ENCODE measurements around the gene FBXO30.

Gene FBXO30

DNA sequence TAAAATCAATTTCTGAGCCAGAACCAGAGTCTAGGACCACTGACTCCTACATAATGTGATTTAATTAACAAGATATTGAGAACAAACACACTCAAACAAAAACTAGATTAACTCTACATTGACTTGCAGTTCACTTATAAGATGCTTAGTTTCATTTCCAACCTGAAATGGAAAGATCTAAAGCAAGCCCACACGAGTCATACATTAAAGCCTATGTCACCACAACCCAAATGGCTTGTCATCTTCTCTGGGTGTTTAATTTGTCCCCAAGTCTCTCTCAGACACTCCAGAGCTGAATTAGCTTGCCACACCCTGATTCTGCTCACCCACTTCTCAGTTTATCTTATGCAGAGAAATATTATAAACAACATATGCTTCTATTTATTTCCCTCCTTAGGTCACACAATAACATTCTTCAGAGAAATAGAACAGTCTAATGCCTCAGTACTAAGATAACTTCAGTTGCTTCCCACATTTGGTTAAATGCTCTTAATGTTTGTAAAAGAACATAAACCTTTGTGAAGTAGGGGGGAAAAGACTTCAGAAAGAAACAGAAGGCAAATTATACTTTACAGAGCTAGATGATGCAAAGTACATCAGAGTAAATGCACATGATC lies 8.8 kb upstream of the FBXO30 start:
- H3K9ac ChIP-seq (ENCODE audit: low read length): no peak overlapping the region
- H4K20me1 ChIP-seq (ENCODE audit: low read depth, low read length): no peaks in the 10 kb centered on the region
- no peaks in the 10 kb centered on the region for H3K27me3 ChIP-seq (ENCODE audit: low read length)
- H3K79me2 ChIP-seq (ENCODE audit: insufficient read depth, low read length): no peaks in the 10 kb centered on the region
- H3K27ac ChIP-seq (ENCODE audit: low read depth, low read length): no peak overlapping the region
- TF ChIP-seq EZH2phosphoT487 (conservative IDR thresholded peaks at IDR 0.05; ENCODE audit: low read length): no peak
- TF ChIP-seq, protein P1, sequence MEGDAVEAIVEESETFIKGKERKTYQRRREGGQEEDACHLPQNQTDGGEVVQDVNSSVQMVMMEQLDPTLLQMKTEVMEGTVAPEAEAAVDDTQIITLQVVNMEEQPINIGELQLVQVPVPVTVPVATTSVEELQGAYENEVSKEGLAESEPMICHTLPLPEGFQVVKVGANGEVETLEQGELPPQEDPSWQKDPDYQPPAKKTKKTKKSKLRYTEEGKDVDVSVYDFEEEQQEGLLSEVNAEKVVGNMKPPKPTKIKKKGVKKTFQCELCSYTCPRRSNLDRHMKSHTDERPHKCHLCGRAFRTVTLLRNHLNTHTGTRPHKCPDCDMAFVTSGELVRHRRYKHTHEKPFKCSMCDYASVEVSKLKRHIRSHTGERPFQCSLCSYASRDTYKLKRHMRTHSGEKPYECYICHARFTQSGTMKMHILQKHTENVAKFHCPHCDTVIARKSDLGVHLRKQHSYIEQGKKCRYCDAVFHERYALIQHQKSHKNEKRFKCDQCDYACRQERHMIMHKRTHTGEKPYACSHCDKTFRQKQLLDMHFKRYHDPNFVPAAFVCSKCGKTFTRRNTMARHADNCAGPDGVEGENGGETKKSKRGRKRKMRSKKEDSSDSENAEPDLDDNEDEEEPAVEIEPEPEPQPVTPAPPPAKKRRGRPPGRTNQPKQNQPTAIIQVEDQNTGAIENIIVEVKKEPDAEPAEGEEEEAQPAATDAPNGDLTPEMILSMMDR (IDR thresholded peaks at IDR 0.05; ENCODE audit: insufficient read depth, low read length, poor library complexity, severe bottlenecking): no peak
- no peaks in the 10 kb centered on the region for H3K9me2 ChIP-seq (replicated peaks; ENCODE audit: insufficient read depth, low read length)
- no peak overlapping the region for H2AFZ ChIP-seq (ENCODE audit: low read depth, low read length, severe bottlenecking)
- H3K4me2 ChIP-seq (ENCODE audit: low read depth, low read length, poor library complexity, severe bottlenecking): no peak overlapping the region
- no peak overlapping the region for H3K4me3 ChIP-seq (ENCODE audit: insufficient read depth, low read length, poor library complexity, severe bottlenecking)
- H3K36me3 ChIP-seq (ENCODE audit: low read length): no peaks in the 10 kb centered on the region
- no peaks in the 10 kb centered on the region for H3K9me3 ChIP-seq (ENCODE audit: insufficient read depth, low read length)
- H3F3A ChIP-seq (ENCODE audit: insufficient read depth): no peaks in the 10 kb centered on the region

GRCh38 chr6:145822456-145822855 lies 7.9 kb upstream of the FBXO30 start:
- Histone ChIP-seq H3K9ac (ENCODE audit: low read length) (no peak overlapping the region), H3K4me2 (ENCODE audit: low read depth, low read length, poor library complexity, severe bottlenecking) (no peak overlapping the region), H3K79me2 (ENCODE audit: insufficient read depth, low read length) (no peaks in the 10 kb centered on the region), H2AFZ (ENCODE audit: low read depth, low read length, severe bottlenecking) (no peak overlapping the region), H3K36me3 (ENCODE audit: low read length) (no peaks in the 10 kb centered on the region), H3F3A (ENCODE audit: insufficient read depth) (no peaks in the 10 kb centered on the region), H4K20me1 (ENCODE audit: low read depth, low read length) (no peaks in the 10 kb centered on the region), H3K4me3 (ENCODE audit: insufficient read depth, low read length, poor library complexity, severe bottlenecking) (no peak overlapping the region), H3K9me3 (ENCODE audit: insufficient read depth, low read length) (no peaks in the 10 kb centered on the region), H3K9me2 (replicated peaks; ENCODE audit: insufficient read depth, low read length) (no peaks in the 10 kb centered on the region), H3K27me3 (ENCODE audit: low read length) (no peaks in the 10 kb centered on the region), H3K27ac (ENCODE audit: low read depth, low read length) (no peak overlapping the region)
- TF ChIP-seq, protein P1 (IDR thresholded peaks at IDR 0.05; ENCODE audit: insufficient read depth, low read length, poor library complexity, severe bottlenecking): no peak
- no peak for TF ChIP-seq EZH2phosphoT487 (conservative IDR thresholded peaks at IDR 0.05; ENCODE audit: low read length)

DNA sequence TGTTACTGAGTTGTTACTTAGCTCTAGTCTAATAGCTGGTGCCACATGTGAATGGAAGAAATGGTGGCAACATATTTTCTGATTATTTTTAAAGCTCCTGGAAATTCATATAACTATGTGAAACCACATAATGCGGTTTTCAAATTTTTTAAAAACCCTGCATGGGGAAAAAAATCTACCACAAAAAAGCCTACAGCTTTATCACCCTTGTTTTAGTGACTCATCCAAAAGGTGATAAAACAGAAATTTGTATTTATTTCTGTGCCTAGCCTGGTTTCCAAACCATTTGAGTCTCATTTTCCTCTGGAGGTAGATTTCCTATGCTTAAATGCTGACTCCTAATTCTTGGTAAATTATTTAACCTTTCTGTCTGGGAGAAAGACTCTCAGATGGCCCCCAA lies 5.4 kb upstream of the FBXO30 start:
- Histone ChIP-seq H4K20me1 (ENCODE audit: low read depth, low read length) (no peaks in the 10 kb centered on the region), H3K9me3 (ENCODE audit: insufficient read depth, low read length) (no peaks in the 10 kb centered on the region), H3K9ac (ENCODE audit: low read length) (no peak overlapping the region), H3F3A (ENCODE audit: insufficient read depth) (no peaks in the 10 kb centered on the region), H2AFZ (ENCODE audit: low read depth, low read length, severe bottlenecking) (no peak overlapping the region), H3K9me2 (replicated peaks; ENCODE audit: insufficient read depth, low read length) (no peaks in the 10 kb centered on the region), H3K27ac (ENCODE audit: low read depth, low read length) (no peak overlapping the region), H3K27me3 (ENCODE audit: low read length) (no peaks in the 10 kb centered on the region), H3K36me3 (ENCODE audit: low read length) (no peaks in the 10 kb centered on the region), H3K4me3 (ENCODE audit: insufficient read depth, low read length, poor library complexity, severe bottlenecking) (no peak overlapping the region), H3K4me2 (ENCODE audit: low read depth, low read length, poor library complexity, severe bottlenecking) (no peak overlapping the region), H3K79me2 (ENCODE audit: insufficient read depth, low read length) (no peaks in the 10 kb centered on the region)
- TF ChIP-seq, protein P1 (IDR thresholded peaks at IDR 0.05; ENCODE audit: insufficient read depth, low read length, poor library complexity, severe bottlenecking): no peak
- TF ChIP-seq EZH2phosphoT487 (conservative IDR thresholded peaks at IDR 0.05; ENCODE audit: low read length): no peak
